GM19397 (cell line): ENCODE measurements around the gene APC.
"Not testable (repeated sequence)": the region's sequence is repeated elsewhere in the genome, so short reads cannot be mapped to it uniquely, and the experiment has no call there.

ENCODE experiments used
- ATAC-seq: cut with Tn5 transposase; IDR thresholded peaks from one replicate; pipeline ENCODE4 v1.9.1; 2021; ENCODE audit warnings: mild to moderate bottlenecking, moderate library complexity; ENCODE audit not compliant: unreplicated experiment

Gene APC

DNA sequence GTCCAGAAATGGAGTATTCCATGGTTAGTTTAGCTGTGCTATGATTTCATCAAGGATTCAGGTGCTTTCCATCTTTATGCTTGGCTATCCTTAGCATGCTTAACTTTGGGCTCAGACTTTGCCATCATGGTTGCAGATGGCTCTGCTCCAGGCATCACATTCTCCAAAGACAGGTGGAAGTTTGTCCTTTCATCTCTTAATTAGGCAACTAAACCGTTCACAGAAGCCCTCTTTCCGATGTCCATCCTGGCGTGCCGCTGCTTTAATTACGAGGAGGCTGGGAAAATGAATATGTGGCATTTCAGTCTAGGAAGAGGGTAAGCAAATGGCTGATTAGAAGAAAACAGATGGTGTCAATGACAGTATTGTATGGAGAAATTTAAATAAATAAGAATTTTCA, 24.5 kb upstream of the APC start:
- no peak for ATAC-seq

DNA sequence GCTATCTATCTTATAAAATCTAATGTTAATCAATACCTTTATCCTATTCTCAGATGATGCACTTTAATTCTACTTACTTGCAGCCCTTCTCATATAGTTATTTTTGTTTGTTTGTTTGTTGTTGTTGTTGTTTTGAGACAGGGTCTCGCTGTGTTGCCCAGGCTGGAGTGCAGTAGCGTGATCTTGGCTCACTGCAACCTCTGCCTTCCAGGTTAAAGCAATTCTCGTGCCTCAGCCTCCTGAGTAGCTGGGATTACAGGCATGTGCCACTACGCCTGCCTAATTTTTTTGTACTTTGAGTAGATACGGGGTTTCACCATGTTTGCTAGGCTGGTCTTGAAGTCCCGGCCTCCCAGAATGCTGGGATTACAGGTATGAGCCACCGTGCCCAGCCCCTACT, 20.8 kb upstream of the APC start:
- ATAC-seq: not testable (repeated sequence)

DNA sequence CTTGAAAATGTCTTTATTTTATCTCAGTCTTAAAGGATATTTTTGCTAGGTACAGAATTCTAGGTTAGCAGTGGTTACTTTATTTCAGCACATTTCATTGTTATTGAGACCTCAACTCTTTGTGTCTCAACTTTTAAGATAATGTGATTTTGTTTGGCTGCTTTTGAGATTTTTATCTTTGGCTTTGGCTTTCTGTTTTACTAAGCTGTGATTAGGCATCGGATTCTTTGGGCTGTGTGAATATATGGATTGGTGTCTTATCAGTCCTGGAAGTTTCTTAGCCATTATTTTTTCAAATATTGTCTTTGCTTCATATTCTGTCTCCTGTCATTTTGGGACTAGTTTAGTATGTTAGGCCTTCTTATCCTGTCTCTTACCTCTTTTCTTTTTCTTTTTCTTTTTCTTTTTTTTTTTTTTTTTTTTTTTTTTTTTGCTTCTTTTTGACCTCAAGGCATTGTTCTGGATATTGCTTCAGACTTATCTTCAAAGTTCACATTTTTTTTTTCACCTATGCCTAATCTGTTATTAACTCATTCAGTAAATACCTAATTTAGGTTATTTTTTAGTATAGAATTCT, 20.1 kb upstream of the APC start:
- no peak for ATAC-seq

DNA sequence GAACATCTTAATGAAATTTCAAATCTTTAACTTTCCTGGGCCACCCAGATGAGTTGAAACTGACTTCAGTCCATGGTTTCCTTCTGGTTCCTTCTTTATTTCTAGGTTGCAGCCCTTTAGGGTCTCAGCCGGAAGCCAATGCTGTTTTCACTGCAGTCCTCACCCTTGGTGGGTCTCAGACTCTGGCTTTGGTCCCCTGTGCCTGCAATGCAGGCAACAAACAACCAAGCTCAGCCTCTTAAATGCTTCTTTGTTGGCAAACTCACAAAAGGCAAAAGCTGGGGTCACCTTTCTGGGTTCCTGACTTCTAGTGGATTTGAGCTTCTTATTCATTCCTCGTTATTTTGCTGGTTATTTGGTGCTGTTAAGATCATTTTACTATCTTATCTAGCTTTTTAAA, 19.3 kb upstream of the APC start:
- no peak for ATAC-seq

DNA sequence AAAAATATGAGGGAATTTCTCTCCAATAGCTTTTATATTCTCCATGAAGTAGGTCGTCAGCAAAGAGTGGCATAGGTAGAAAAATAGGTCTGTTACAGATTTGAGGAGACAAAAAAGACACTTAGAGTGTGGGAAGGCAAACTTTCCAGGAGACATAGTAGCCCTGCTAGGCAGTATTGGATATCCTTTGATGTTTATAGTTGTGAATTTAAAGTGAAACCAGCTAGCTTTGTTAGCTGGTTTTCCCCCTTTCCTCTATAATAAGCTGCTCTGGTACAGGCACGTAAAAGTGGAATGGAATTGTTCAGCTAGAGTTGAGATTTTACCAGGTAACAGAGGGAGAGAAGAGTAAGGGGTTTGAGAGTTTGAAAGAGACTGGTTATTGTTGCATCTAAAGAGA, 17.1 kb upstream of the APC start:
- no peak for ATAC-seq

DNA sequence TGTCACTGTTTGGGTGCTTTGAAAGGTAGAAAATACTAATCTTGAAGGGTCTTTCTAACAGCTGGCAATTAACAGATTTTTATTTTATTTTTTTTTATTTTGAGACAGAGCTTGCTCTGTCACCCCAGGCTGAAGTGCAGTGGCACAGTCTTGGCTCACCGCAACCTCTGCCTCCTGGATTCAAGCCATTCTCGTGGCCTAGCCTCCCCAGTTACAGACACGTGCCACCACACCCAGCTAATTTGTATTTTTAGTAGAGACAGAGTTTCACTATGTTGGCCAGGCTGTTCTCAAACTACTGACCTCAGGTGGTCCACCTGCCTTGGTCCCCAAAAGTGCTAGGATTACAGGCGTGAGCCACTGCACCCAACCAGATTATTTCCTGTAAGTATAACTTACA, 12.8 kb upstream of the APC start:
- no peak for ATAC-seq

DNA sequence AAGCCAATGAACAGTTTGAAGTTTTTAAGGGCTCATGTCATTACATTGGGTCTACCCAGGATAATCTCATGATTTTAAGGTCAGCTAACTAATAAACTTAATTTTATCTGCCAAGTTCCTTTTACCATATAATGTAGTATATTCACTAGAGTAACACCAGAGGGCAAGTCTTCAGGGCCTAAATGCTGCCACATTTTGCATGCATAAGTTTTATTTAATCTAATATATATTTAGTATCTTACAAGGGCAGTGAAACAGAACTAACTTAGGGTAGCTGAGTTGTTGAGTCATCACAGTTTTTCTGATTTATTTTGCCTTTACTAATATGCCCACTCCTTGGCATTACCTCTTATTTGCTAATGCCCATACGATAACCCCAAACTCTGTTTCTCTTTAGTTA, 8.1 kb upstream of the APC start:
- ATAC-seq: no peak

DNA sequence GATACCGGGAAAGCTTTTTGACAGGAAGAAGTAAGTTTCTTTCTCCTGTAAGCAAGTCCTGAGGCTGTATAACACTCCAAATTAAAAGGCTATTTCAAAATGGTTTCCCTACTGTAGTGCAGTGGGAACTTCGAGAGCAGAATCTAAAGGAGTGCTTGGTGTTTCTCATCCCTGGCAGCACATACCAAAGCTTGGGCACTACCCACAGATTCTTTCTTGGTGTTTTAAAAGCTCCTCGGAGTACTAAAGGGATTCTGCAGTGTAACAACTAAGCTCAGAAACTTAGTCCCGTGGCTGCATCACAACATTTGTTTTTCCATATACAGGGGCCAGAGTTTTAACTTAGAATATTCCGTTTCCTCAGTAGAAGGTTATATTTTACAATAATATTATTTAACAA, 5.6 kb upstream of the APC start:
- no peak for ATAC-seq

DNA sequence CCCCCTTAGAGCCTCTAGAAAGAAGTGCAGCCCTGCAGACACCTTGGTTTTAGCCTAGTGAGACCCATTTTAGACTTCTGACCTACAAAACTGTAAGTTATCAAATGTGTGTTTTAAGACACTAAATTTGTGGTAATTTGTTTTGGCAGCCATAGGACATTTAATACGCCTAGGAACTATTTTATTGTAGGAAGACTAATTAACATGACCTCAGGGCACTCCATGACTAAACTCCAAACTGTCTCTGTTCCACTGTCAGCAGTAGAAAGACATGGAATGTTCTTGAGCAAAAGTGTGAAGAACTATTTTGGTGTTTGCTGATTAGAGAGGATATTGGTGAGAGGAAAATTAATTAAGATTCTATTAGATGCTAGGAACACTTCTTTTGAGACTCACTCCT, 4.1 kb upstream of the APC start:
- ATAC-seq: no peak

DNA sequence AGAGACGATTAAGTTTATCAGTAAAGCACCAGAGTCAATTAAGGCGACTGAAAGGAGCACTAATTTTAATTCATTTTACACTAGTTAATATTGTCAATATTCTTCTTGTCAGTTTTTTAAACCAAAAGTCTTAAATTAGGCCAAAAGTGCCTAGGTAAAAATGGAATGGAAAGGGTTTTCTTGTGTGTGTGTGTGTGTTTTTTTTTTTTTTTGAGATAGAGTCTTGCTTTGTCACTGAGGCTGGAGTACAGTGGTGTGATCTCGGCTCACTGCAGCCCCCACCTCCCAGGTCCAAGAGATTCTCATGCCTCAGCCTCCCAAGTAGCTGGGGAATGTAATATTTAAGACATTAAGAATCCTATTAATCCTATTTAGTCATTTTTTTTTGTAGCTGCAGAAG, 3.1 kb upstream of the APC start:
- ATAC-seq: no peak

DNA sequence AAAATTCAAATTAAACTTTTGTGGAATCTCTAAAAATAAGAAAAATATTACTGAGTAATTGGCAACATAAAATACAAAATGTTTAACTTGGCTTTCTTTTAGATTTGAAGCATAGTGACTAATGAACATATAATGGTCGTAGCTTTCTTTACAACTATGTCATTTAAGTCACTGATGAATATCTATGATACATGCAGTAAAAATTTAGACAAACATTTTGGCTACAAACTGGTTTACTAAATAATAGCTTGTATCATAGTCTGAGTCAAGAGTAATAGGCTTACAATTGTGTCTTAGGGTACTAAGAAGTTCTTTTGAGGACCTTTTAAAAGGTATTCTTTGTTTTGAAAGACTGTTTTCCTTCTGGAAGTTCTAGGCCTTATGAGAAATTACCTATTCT, 2.0 kb upstream of the APC start:
- no peak for ATAC-seq

DNA sequence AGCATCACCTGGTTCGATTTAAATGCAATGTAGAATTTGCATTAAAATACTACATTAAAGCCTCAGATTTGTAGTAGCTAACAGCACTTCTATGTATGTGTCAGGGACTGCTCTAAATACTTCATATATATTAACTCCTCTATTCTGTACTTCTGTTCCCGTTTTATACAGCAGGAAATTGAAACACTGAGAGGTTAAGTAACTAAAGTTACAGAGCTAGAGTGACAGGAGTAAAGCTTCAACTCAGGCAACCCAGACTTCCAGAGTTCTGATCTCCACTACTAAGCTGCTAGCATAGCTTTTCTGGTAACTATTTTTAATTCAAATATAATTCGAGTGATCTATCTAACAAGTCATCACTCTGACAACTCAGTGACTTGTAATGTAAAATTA, 619 bp upstream of the APC start:
- no peak for ATAC-seq

DNA sequence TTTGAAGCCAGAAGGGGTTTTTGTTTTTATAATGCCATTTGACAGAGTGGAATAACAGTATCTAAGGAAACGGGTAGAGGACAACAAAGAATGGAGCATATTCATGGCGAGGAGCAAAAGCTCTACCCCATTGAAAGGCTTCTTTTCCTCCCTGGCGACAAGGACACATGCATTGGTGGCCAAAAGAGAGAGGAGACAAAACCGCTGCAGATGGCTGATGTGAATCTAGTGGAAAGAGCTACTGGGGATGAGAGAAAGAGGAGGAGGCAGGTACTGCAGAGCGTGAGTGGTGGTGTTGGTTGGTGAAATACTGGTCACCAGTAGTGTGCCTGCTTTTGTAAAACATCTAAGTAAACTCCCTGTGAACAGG, 491 bp downstream of the APC start:
- no peak for ATAC-seq

DNA sequence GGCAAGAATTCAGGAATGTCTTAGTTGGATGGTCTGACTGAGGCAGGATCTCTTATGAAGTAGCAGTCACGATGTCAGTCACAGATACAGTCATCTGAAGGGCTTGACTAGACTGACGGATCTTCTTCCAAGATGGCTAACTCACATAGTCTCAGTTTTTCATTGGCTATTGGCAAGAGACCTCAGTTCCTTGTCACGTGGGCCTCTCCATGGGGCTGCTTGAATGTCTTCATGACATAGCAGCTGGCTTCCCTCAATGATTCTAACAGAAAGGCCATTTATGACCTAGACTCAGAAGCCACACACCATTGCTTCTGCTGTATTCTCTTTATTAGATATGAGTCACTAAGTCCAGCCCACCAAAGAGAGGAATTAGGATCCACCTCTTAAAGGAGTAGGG, 4.7 kb downstream of the APC start:
- no peak for ATAC-seq

DNA sequence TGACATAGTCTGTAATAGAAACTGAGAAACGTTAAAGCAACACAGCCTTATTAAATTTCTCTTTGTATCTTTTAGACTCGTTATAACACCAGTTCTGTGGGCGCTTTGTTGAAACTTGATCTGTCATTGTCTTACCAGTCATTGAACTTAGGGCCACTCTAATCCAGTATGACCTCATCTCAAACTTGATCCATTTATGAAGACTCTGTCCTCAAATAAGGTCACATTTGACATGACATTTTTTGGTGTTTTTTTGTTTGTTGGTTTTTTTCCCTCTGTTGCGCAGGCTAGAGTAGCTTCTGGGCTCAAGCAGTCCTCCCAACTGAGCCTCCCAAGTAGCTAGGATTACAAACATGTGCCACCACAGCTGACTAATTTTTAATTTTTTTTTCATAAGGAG, 5.9 kb downstream of the APC start:
- ATAC-seq: no peak

DNA sequence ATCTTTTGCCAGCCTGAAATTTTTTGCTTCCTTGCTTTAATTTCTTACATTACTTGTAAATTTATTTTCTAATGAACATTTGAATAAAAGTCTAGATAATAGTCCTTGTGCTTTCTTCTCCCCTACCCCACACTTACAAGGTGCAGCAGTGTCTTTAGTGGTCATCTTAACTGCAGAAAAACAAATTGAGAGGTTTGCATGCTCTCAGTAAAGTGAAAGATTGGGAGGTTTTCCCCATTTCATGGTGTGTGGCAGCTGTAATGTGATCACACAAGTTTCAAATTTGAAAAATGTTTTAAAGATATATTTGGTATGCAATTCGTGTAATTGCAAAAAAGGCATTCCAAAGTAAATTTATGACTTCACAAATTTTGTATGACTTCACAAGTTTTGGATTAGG, 14.7 kb downstream of the APC start:
- ATAC-seq: no peak

DNA sequence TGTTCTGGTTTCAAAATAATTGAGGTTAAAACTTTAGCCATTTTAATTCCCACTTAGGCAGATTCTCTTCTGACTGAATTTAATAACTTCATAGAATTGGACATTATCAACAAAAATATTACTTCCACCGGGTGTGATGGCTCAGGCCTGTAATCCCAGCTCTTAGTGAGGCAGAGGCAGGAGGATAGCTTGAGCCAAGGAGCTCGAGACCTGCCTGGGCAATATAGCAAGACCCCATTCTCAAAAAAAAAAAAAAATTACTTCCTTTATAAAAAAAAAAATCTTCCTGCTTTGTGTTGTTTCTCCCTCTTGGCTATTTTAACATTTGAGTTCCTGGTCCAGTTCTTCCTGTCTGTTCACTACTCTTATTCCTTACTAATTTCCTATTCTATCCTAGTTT, 18.0 kb downstream of the APC start:
- ATAC-seq: no peak

DNA sequence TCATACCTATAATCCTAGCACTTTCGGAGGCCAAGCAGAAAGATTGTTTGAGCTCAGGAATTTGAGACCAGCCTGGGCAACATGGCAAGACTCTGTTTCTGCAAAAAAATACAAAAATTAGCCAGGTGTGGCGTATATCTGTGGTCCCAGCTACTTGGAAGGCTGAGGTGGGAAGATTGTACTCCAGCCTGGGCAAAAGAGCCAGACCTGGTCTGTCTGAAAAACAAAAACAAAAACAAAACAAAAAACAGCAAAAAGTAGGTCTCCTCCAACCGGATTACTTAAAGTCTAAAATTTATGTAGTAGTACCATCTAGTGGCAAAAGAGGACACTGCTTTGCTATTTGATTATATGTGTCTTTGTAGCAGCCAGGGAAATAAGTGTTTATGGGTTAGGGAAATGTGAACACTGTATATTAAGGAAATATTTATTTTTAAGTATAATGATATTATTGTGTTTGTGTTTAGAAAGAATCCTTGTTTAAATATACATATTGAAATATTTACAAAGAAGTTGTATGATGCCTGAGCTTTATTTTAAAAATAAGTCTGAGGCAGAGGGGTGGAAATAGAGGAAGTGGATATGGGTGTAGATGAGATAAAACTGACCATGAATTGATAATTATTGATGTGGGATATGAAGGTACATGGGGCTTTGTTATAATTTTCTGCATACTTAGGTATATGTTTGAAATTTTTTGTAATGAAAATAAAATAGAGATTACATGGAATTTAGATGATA, 20.0 kb downstream of the APC start:
- peak; percentile 78 for ATAC-seq

DNA sequence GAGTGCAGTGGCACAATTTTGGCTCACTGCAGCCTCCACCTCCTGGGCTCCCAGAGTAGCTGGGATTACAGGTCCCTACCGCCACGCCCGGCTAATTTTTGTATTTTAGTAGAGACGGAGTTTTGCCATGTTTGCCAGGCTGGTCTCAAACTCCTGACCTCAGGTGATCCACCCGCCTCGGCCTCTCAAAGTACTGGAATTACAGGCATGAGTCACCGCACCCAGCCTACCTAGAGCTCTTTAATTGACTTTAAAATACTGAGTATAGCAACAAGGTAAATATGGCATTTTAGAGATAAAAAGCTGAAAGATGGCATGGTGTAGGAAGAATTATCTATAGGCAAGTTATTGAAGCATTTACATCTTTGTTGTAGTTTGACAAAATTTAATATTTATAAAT, 21.0 kb downstream of the APC start:
- no peak for ATAC-seq

DNA sequence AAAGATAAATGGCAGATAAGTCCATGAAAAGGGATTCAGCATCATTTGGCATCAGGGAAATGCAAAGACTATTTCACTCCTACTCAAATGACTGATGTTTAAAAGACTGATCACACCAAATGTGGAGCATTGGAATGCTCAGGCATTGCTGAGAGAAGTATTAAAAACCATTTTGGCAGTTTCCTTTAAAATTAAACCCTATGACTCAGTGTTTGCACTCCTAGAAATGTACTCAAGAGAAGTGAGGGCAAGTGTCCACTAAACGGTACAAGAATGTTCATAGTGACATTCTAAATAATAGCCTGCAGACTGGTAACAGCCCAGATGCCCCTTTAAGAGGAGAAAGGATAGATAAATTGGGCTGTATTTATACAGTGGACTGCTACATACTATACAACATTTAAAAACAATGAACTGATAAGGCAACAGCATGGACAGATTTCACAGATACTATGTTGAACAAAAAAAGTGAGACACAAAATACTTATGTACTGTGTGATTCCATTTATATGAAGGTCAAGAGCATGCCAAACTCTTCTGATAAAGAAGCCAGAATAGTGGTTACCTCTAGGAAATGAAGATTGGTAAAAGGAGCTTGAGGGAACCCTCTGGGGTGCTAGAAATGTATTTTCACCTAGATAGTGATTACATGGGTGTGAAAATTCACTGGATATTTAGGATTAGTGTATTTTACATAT, 24.6 kb downstream of the APC start:
- no peak for ATAC-seq

DNA sequence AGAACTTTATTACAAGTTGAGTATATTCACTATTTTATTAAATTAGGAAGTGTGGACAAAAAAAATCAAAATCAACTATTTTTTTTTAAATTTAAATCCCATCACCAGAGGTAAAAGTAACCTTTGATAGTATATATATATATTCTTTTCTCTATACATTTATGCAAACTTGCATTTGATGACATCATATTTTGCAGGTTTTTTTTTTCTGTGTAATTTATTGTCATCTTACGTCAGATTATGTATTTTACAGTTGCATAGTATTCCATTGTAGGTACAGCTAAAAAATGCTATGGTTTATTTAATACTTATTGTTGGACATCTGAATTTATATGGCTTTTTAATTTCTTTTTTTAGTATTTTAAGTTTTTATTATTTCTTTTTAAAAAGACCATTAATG, 25.5 kb downstream of the APC start:
- no peak for ATAC-seq

DNA sequence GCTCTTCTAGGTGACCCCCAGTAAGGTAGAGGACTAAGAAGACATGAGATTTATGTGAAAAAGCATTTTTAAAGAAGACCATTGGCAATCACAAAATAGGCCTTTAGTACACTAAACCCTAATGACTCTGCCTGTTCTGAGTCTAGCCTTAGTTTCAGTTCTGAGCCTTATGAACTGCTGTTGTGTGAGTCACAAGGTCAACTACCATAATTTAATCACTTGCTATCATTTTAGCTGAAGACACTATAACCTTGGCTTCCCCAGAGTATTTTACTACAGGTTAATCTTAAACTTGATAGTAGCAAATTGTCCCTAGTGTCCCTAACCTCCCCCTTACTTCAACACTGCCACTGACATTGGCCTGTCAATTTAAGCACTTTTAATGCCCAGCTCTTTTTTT, 34.4 kb downstream of the APC start:
- no peak for ATAC-seq
